Measurements from ENCODE around the gene GPATCH4. TPM values are rescaled to one million over a fixed set of nuclear protein-coding genes. Genes with fewer than 3 reads are reported as not detected.

GPATCH4 gene
- total RNA-seq, 1 experiment from 2014 or later = 71.7 TPM

DNA sequence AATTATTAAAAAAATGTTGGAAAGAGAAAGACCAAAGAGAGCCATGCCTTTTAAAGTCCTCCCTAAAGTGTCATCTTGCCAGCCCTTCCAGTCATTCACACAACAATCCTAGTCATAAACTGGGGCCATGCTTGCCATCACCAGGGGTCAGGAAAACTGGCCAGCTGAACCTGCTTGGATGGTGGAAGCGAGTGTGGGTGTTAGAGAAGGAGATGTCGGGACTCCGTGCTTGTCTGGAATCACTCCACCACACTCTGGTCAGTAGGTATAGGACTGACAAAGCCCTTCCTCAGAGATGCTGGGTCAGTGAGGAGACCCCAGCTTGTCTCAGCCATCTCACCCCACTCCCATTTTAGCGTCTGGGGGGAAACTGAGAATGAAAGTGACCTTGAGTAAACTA is 14.7 kb upstream of the GPATCH4 start:
- no peak overlapping the region for H2BK5ac ChIP-seq (ENCODE audit: insufficient read length, low read length)
- H3T11ph ChIP-seq (ENCODE audit: low read length) = no peak overlapping the region
- H2BK20ac ChIP-seq (ENCODE audit: low read depth, low read length, poor library complexity, severe bottlenecking) = no peak overlapping the region
- no peak overlapping the region for H4K8ac ChIP-seq (replicated peaks; ENCODE audit: insufficient read length, low read depth, low read length)
- no peak overlapping the region for H2BK15ac ChIP-seq (ENCODE audit: low read depth, low read length)
- no peaks in the 10 kb centered on the region for H3K79me1 ChIP-seq (ENCODE audit: insufficient read depth, low read depth, low read length, poor library complexity, severe bottlenecking)
- no peak overlapping the region for H3K27ac Mint-ChIP-seq
- H3K14ac ChIP-seq (ENCODE audit: insufficient read depth, low read length) = no peak overlapping the region
- H3K27ac ChIP-seq (ENCODE audit: insufficient read length, low read depth, low read length) = no peak overlapping the region
- H3K27me3 Mint-ChIP-seq (ENCODE audit: low read depth) = peaks cover 38% of the 10 kb centered on the region
- TF ChIP-seq, protein P1, sequence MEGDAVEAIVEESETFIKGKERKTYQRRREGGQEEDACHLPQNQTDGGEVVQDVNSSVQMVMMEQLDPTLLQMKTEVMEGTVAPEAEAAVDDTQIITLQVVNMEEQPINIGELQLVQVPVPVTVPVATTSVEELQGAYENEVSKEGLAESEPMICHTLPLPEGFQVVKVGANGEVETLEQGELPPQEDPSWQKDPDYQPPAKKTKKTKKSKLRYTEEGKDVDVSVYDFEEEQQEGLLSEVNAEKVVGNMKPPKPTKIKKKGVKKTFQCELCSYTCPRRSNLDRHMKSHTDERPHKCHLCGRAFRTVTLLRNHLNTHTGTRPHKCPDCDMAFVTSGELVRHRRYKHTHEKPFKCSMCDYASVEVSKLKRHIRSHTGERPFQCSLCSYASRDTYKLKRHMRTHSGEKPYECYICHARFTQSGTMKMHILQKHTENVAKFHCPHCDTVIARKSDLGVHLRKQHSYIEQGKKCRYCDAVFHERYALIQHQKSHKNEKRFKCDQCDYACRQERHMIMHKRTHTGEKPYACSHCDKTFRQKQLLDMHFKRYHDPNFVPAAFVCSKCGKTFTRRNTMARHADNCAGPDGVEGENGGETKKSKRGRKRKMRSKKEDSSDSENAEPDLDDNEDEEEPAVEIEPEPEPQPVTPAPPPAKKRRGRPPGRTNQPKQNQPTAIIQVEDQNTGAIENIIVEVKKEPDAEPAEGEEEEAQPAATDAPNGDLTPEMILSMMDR (conservative IDR thresholded peaks at IDR 0.05) = no peak
- H3K4me1 Mint-ChIP-seq = peaks cover 10 to 12% of the 10 kb centered on the region in 2 experiments
- H3K9me3 ChIP-seq (ENCODE audit: control insufficient read depth, low read depth, low read length) = no peaks in the 10 kb centered on the region
- H3K9me3 Mint-ChIP-seq = no peaks in the 10 kb centered on the region; a peak in 1 of 5 replicates
- no peak overlapping the region for H2AFZ ChIP-seq (ENCODE audit: low read length)
- no peaks in the 10 kb centered on the region for H3K79me2 ChIP-seq (ENCODE audit: insufficient read depth, low read length)
- H4K20me1 ChIP-seq (ENCODE audit: control insufficient read depth, insufficient read depth, insufficient read length) = no peaks in the 10 kb centered on the region
- H4K5ac ChIP-seq (ENCODE audit: insufficient read length, low read depth, low read length) = no peak overlapping the region
- H2AK5ac ChIP-seq (ENCODE audit: insufficient read length, low read length) = no peak overlapping the region
- no peak overlapping the region for H3K4me2 ChIP-seq (ENCODE audit: insufficient read depth, insufficient read length, low read length)
- H3K9ac ChIP-seq (ENCODE audit: extremely low read depth, insufficient read length, low read length) = no peak overlapping the region
- H3K23ac ChIP-seq (ENCODE audit: insufficient read length, low read depth, low read length) = no peak overlapping the region
- peaks cover 5% of the 10 kb centered on the region; the same call in 1 of the 2 replicates for H3K27me3 ChIP-seq (ENCODE audit: insufficient read depth, low read length)
- H3K23me2 ChIP-seq (ENCODE audit: insufficient read length, low read depth, low read length, poor library complexity, severe bottlenecking) = no peaks in the 10 kb centered on the region
- no peaks in the 10 kb centered on the region for H3K36me3 Mint-ChIP-seq (ENCODE audit: insufficient read depth in 1 of 3, low read depth in 3 of 3)
- H4K91ac ChIP-seq (ENCODE audit: insufficient read length, low read depth, low read length) = no peak overlapping the region
- DNase-seq = no peak
- no peaks in the 10 kb centered on the region; the same call in 1 of the 2 replicates for H3K4me1 ChIP-seq (ENCODE audit: insufficient read depth, low read length)
- WGBS (ENCODE audit: extremely low coverage, insufficient read length, low lambda C conversion rate) = no CpG with 5 or more reads among the region's 4 CpGs
- no peak overlapping the region for H3K56ac ChIP-seq (ENCODE audit: insufficient read length, low read depth, low read length)
- no peak overlapping the region for H3K4ac ChIP-seq (ENCODE audit: low read depth, low read length)
- no peak overlapping the region for H2BK120ac ChIP-seq (ENCODE audit: low read depth, low read length, poor library complexity, severe bottlenecking)
- H2BK12ac ChIP-seq (ENCODE audit: insufficient read length, low read depth, low read length) = no peak overlapping the region
- no peak overlapping the region for H3K18ac ChIP-seq (ENCODE audit: insufficient read length, low read depth, low read length)
- H3K4me3 Mint-ChIP-seq = no peak overlapping the region
